ENCODE results near the gene PADI1.

DNA sequence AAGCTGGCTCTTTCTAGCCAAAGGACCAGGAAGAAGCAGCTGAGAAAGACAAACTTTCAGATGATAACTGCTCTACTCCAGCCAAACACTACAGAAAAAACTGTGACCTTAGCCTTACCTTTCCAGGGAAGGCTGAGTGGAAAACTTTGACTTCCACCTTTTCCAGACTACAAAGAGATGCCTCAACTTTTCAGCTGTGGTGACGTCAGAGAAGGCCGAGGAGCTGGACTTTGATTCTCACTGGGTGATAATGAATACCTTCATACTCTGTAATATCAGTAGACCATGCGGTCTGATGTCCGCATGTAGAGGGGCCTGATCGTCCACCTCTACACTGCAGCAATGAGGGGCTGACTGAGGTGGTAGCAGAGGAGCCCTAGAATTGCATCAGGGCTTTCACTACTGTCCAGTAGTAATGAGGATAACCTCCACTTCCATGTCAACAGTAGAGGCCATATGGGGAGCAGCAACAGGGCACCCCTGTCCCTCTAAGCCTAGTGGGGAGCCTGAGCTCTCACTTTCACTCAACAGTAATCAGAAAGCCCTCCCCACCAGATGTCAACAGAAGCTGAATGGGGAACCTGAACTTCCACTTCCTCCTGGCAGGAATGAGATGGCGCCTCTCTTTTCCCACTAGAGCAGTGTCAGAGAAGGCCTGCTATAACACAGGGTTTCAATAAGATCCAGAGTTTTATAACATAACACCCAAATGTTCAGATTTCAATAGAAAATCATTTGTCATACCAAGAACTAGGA lies 28.4 kb upstream of the PADI1 start:
- TF ChIP-seq, protein P1, sequence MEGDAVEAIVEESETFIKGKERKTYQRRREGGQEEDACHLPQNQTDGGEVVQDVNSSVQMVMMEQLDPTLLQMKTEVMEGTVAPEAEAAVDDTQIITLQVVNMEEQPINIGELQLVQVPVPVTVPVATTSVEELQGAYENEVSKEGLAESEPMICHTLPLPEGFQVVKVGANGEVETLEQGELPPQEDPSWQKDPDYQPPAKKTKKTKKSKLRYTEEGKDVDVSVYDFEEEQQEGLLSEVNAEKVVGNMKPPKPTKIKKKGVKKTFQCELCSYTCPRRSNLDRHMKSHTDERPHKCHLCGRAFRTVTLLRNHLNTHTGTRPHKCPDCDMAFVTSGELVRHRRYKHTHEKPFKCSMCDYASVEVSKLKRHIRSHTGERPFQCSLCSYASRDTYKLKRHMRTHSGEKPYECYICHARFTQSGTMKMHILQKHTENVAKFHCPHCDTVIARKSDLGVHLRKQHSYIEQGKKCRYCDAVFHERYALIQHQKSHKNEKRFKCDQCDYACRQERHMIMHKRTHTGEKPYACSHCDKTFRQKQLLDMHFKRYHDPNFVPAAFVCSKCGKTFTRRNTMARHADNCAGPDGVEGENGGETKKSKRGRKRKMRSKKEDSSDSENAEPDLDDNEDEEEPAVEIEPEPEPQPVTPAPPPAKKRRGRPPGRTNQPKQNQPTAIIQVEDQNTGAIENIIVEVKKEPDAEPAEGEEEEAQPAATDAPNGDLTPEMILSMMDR (IDR thresholded peaks at IDR 0.05): no peak
- TF ChIP-seq, protein P2, sequence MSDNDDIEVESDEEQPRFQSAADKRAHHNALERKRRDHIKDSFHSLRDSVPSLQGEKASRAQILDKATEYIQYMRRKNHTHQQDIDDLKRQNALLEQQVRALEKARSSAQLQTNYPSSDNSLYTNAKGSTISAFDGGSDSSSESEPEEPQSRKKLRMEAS (IDR thresholded peaks at IDR 0.05): no peak
- no peak for TF ChIP-seq EHMT2 (IDR thresholded peaks at IDR 0.05; ENCODE audit: low read depth)
- no peak for TF ChIP-seq CEBPB (IDR thresholded peaks at IDR 0.05)
- TF ChIP-seq RAD21 (conservative IDR thresholded peaks at IDR 0.05 in 1 of 2, IDR thresholded peaks at IDR 0.05 in 1 of 2): no peak
- no peak for TF ChIP-seq ZC3H11A (IDR thresholded peaks at IDR 0.05)
- TF ChIP-seq EP300 (IDR thresholded peaks at IDR 0.05): no peak
